CD8-positive, alpha-beta memory T cell (primary cell): ENCODE data around the gene RPS6KA4. TPM values are rescaled to one million over a fixed set of nuclear protein-coding genes. Genes with fewer than 3 reads are reported as not detected.

ENCODE experiments used
- CTCF ChIA-PET: fragments of 350-600 bp; sonication (Branson Sonifier 250); formaldehyde crosslinking; loops from one replicate; lab custom pipeline; 2021; ENCODE audit warnings: antibody characterized with exemption; lab: Charles Lee
- POLR2A ChIA-PET: fragments of 350-600 bp; sonication (Branson Sonifier 250); formaldehyde crosslinking; loops from one replicate; lab custom pipeline; 2021; ENCODE audit warnings: antibody characterized with exemption; lab: Charles Lee
- DNase-seq, 5 donors: peaks; one replicate each; pipeline versions ENCODE4 v3.0.0 to v3.0.0-alpha.2; 2020 to 2022; ENCODE audit warnings: mixed read lengths in 1 of 5
- H3K27ac ChIP-seq: one replicate; pipeline ENCODE4 v1.7.0; 2013; ENCODE audit warnings: low read depth, mild to moderate bottlenecking, low read length, moderate library complexity
- H3K27me3 ChIP-seq: 2 replicates; pipeline ENCODE4 v1.7.0; 2013; ENCODE audit warnings: low read length, mild to moderate bottlenecking; ENCODE audit not compliant: insufficient read depth, poor library complexity, severe bottlenecking
- H3K36me3 ChIP-seq: 2 replicates; pipeline ENCODE4 v1.7.0; 2013; ENCODE audit warnings: mild to moderate bottlenecking, low read length, moderate library complexity; ENCODE audit not compliant: insufficient read depth
- H3K4me1 ChIP-seq: 2 replicates; pipeline ENCODE4 v1.7.0; 2013; ENCODE audit warnings: mild to moderate bottlenecking, low read length, moderate library complexity; ENCODE audit not compliant: insufficient read depth
- H3K4me3 ChIP-seq: 2 replicates; pipeline ENCODE4 v1.7.0; 2013; ENCODE audit warnings: mild to moderate bottlenecking, low read length
- H3K9me3 ChIP-seq: 2 replicates; pipeline ENCODE4 v1.7.0; 2013; ENCODE audit warnings: mild to moderate bottlenecking, low read length
- H3K27ac Mint-ChIP-seq, 8 donors: one replicate each; pipeline ENCODE4 v1.8.0; 2020 to 2021; ENCODE audit warnings: mixed read lengths in 8 of 8, mild to moderate bottlenecking in 6 of 8, inconsistent platforms in 3 of 8, moderate library complexity in 3 of 8
- H3K27me3 Mint-ChIP-seq, 2 donors: one replicate each; pipeline ENCODE4 v1.8.0; 2020 to 2021; ENCODE audit warnings: mixed read lengths in 2 of 2, mild to moderate bottlenecking in 1 of 2, moderate library complexity in 1 of 2
- H3K36me3 Mint-ChIP-seq, 3 donors: one replicate each; pipeline ENCODE4 v1.8.0; 2020 to 2021; ENCODE audit warnings: mixed read lengths in 3 of 3, inconsistent platforms in 1 of 3, mild to moderate bottlenecking in 1 of 3
- H3K4me1 Mint-ChIP-seq, 3 donors: one replicate each; pipeline ENCODE4 v1.8.0; 2020 to 2021; ENCODE audit warnings: mixed read lengths in 3 of 3, inconsistent platforms in 1 of 3, mild to moderate bottlenecking in 1 of 3
- H3K4me3 Mint-ChIP-seq, 7 donors: one replicate each; pipeline ENCODE4 v1.8.0; 2020 to 2021; ENCODE audit warnings: mixed read lengths in 7 of 7, mild to moderate bottlenecking in 6 of 7, moderate library complexity in 4 of 7, inconsistent platforms in 2 of 7
- H3K9me3 Mint-ChIP-seq, 5 donors: one replicate each; pipeline ENCODE4 v1.8.0; 2020 to 2022; ENCODE audit warnings: mixed read lengths in 5 of 5, mild to moderate bottlenecking in 3 of 5, moderate library complexity in 2 of 5, inconsistent platforms in 1 of 5
- polyA plus RNA-seq: library from polyadenylated mRNA; unstranded; fragments of 300-500 nt; fragmentation: Illumina TruSeq; gene quantifications from one replicate; pipeline ENCODE4 v1.2.3, GENCODE V29; 2021
- total RNA-seq, 2 experiments: library from RNA; stranded (reverse); gene quantifications; one replicate each; pipeline ENCODE4 v1.2.3, GENCODE V29; 2021

Gene RPS6KA4
- total and polyA plus RNA-seq, 3 experiments from 2014 or later: 15.9 to 39.0 (median 38.0) TPM

- DNase-seq: no peak
These were observed 15.0 kb upstream of the RPS6KA4 start for GRCh38 chr11:64343767-64344559.

GRCh38 chr11:64344787-64345186 is 14.2 kb upstream of the RPS6KA4 start:
- H3K4me1 ChIP-seq: peaks cover 20% of the 10 kb centered on the region
- Mint-ChIP-seq H3K27me3 (peaks cover 0 to 2% of the 10 kb centered on the region in 2 donors), H3K4me3 (no peak overlapping the region), H3K27ac (peak overlapping the region in 1 of 8 donors; percentile 37), H3K4me1 (peaks cover 17 to 36% (median 20%) of the 10 kb centered on the region in 3 donors), H3K36me3 (peaks cover 0 to 46% (median 5%) of the 10 kb centered on the region in 3 donors), H3K9me3 (no peaks in the 10 kb centered on the region)
- H3K4me3 ChIP-seq: no peak overlapping the region
- H3K27me3 ChIP-seq: no peaks in the 10 kb centered on the region
- no peak for DNase-seq
- ChIA-PET POLR2A (interaction anchor here (0.8 kb wide), 1 partner anchor 13 kb away, joined by 3 read pairs; no protein-coding TSS in a partner anchor), CTCF (interaction anchor here (1.1 to 1.6 kb wide), 2 partner anchors 11 to 27 kb away, joined by 4 to 5 read pairs; partner anchors contain the start of genes PRDX5 and TRMT112)
- peaks cover 7% of the 10 kb centered on the region for H3K36me3 ChIP-seq
- H3K27ac ChIP-seq: no peak overlapping the region
- H3K9me3 ChIP-seq: no peaks in the 10 kb centered on the region

More at GRCh38 chr11:64343767-64344559, 15.0 kb upstream of the RPS6KA4 start:
- Histone ChIP-seq H3K36me3 (peaks cover 7% of the 10 kb centered on the region), H3K4me3 (no peak overlapping the region), H3K9me3 (no peaks in the 10 kb centered on the region), H3K27ac (no peak overlapping the region), H3K27me3 (no peaks in the 10 kb centered on the region), H3K4me1 (peaks cover 29% of the 10 kb centered on the region)
- POLR2A ChIA-PET: interaction anchor here (0.8 kb wide), 1 partner anchor 13 kb away, joined by 3 read pairs; no protein-coding TSS in a partner anchor
- Mint-ChIP-seq H3K36me3 (peaks cover 0 to 45% (median 5%) of the 10 kb centered on the region in 3 donors), H3K27me3 (peaks cover 0 to 2% of the 10 kb centered on the region in 2 donors), H3K27ac (no peak overlapping the region), H3K4me3 (no peak overlapping the region), H3K9me3 (no peaks in the 10 kb centered on the region), H3K4me1 (peaks cover 26 to 45% (median 29%) of the 10 kb centered on the region in 3 donors)
- CTCF ChIA-PET: interaction anchor here (1.1 to 6.7 kb wide), 3 partner anchors 12 to 27 kb away, joined by 4 to 42 read pairs (median 5); partner anchors contain the start of genes PRDX5 and TRMT112

GRCh38 chr11:64347193-64347867 is 11.6 kb upstream of the RPS6KA4 start:
- H3K36me3 Mint-ChIP-seq: peaks cover 0 to 49% (median 5%) of the 10 kb centered on the region in 3 donors
- H3K9me3 ChIP-seq: no peaks in the 10 kb centered on the region
- no peak overlapping the region for H3K27ac ChIP-seq
- peaks cover 4 to 13% (median 8%) of the 10 kb centered on the region in 3 donors for H3K4me1 Mint-ChIP-seq
- H3K4me3 Mint-ChIP-seq: no peak overlapping the region
- no peak overlapping the region for H3K4me3 ChIP-seq
- no peaks in the 10 kb centered on the region for H3K27me3 ChIP-seq
- peaks cover 0 to 2% of the 10 kb centered on the region in 2 donors for H3K27me3 Mint-ChIP-seq
- ChIA-PET POLR2A (no interaction called here), CTCF (no interaction called here)
- no peaks in the 10 kb centered on the region for H3K9me3 Mint-ChIP-seq
- DNase-seq: no peak
- peaks cover 7% of the 10 kb centered on the region for H3K36me3 ChIP-seq
- peaks cover 1% of the 10 kb centered on the region for H3K4me1 ChIP-seq
- H3K27ac Mint-ChIP-seq: peak overlapping the region in 3 of 8 donors; percentile 33 to 60 (median 50)

- Mint-ChIP-seq H3K4me3 (no peak overlapping the region), H3K27ac (no peak overlapping the region), H3K36me3 (peaks cover 0 to 44% (median 5%) of the 10 kb centered on the region in 3 donors), H3K27me3 (no peaks in the 10 kb centered on the region), H3K9me3 (no peaks in the 10 kb centered on the region), H3K4me1 (peaks cover 4 to 8% (median 5%) of the 10 kb centered on the region in 3 donors)
- Histone ChIP-seq H3K27me3 (no peaks in the 10 kb centered on the region), H3K27ac (no peak overlapping the region), H3K4me3 (no peak overlapping the region), H3K9me3 (no peaks in the 10 kb centered on the region), H3K4me1 (no peaks in the 10 kb centered on the region), H3K36me3 (peaks cover 2% of the 10 kb centered on the region)
- ChIA-PET CTCF (interaction anchor here (0.7 kb wide), 1 partner anchor 17 kb away, joined by 3 read pairs; no protein-coding TSS in a partner anchor), POLR2A (no interaction called here)
- DNase-seq: no peak
These were observed 10.5 kb upstream of the RPS6KA4 start for GRCh38 chr11:64348383-64349024.

- H3K9me3 Mint-ChIP-seq: no peaks in the 10 kb centered on the region
- H3K27me3 Mint-ChIP-seq: no peaks in the 10 kb centered on the region
- peaks cover 0 to 44% (median 5%) of the 10 kb centered on the region in 3 donors for H3K36me3 Mint-ChIP-seq
- no peaks in the 10 kb centered on the region for H3K9me3 ChIP-seq
- peaks cover 4 to 8% (median 5%) of the 10 kb centered on the region in 3 donors for H3K4me1 Mint-ChIP-seq
- no peak overlapping the region for H3K27ac ChIP-seq
- no peaks in the 10 kb centered on the region for H3K4me1 ChIP-seq
- no peaks in the 10 kb centered on the region for H3K36me3 ChIP-seq
- CTCF ChIA-PET: interaction anchor here (0.6 to 0.7 kb wide), 2 partner anchors 18 to 39 kb away, joined by 3 read pairs; no protein-coding TSS in a partner anchor
- no peaks in the 10 kb centered on the region for H3K27me3 ChIP-seq
- no peak overlapping the region for H3K4me3 ChIP-seq
- POLR2A ChIA-PET: no interaction called here
- H3K27ac Mint-ChIP-seq: no peak overlapping the region
- DNase-seq: no peak
- no peak overlapping the region for H3K4me3 Mint-ChIP-seq
These were observed 10.0 kb upstream of the RPS6KA4 start for GRCh38 chr11:64349025-64349387.

- Histone ChIP-seq H3K4me1 (no peaks in the 10 kb centered on the region), H3K27ac (no peak overlapping the region), H3K36me3 (no peaks in the 10 kb centered on the region), H3K4me3 (no peak overlapping the region), H3K27me3 (no peaks in the 10 kb centered on the region), H3K9me3 (no peaks in the 10 kb centered on the region)
- H3K4me1 Mint-ChIP-seq: peaks cover 4 to 8% (median 5%) of the 10 kb centered on the region in 3 donors
- no peaks in the 10 kb centered on the region for H3K27me3 Mint-ChIP-seq
- no peak overlapping the region for H3K4me3 Mint-ChIP-seq
- no peaks in the 10 kb centered on the region for H3K9me3 Mint-ChIP-seq
- peaks cover 0 to 42% (median 5%) of the 10 kb centered on the region in 3 donors for H3K36me3 Mint-ChIP-seq
- H3K27ac Mint-ChIP-seq: peak overlapping the region in 1 of 8 donors; percentile 52
- ChIA-PET POLR2A (no interaction called here), CTCF (interaction anchor here (0.6 to 1.8 kb wide), 2 partner anchors 32 to 39 kb away, joined by 3 to 4 read pairs; partner anchors contain the start of genes PRDX5 and TRMT112)
- DNase-seq: no peak
These were observed 9.6 kb upstream of the RPS6KA4 start for GRCh38 chr11:64349404-64349803.

GRCh38 chr11:64351136-64351631 is 7.8 kb upstream of the RPS6KA4 start:
- POLR2A ChIA-PET: no interaction called here
- CTCF ChIA-PET: interaction anchor here (1.8 kb wide), 1 partner anchor 34 kb away, joined by 4 read pairs; the partner anchor contains the start of genes PRDX5 and TRMT112
- Histone ChIP-seq H3K27me3 (no peaks in the 10 kb centered on the region), H3K36me3 (no peaks in the 10 kb centered on the region), H3K4me1 (no peaks in the 10 kb centered on the region), H3K9me3 (no peaks in the 10 kb centered on the region), H3K4me3 (no peak overlapping the region), H3K27ac (no peak overlapping the region)
- no peaks in the 10 kb centered on the region for H3K27me3 Mint-ChIP-seq
- no peak overlapping the region for H3K27ac Mint-ChIP-seq
- peaks cover 0 to 4% (median 4%) of the 10 kb centered on the region in 3 donors for H3K4me1 Mint-ChIP-seq
- H3K4me3 Mint-ChIP-seq: no peak overlapping the region
- peaks cover 0 to 32% (median 3%) of the 10 kb centered on the region in 3 donors for H3K36me3 Mint-ChIP-seq
- H3K9me3 Mint-ChIP-seq: no peaks in the 10 kb centered on the region
- DNase-seq: no peak
